ENCODE data around the gene GPRASP1.

Gene GPRASP1

DNA sequence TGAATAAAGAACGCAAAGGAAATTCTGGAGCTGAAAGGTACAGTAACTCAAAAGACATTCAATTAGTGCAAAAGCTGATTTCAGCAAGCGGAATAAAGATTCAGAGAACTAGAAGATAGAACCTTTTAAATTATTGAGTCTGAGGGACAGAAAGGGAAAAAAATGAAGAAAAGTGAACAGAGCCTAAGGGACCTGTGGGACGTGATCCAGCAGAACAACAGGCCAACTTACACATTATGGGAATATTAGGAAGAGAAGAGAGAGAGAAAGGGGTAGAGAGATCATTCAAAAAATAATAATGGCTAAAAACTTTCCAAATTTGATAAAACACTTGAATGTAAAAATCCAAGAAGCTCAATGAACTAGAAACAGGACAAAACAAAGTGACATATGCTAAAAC is 43.5 kb downstream of the GPRASP1 start:
- in situ Hi-C loops (cut with HindIII; ENCODE audit: low sequenced_read_pairs), result no loop called here

DNA sequence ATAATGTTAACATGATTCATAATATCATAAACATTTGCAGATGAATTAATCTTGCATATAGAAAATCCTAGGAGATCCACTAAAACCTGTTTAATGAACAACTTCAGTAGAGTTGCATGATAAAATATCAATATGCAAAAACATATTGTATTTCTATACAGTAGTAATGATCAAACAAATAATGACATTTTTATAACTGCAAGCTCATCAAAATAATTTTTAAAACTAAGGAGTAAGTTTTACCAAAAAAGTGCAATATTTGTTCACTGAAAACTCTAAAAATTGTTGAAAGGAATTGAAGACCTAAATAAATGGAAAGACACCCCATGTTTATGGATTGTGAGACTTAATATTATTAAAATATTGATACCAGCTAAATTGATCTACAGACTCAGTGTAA is 45.0 kb downstream of the GPRASP1 start:
- in situ Hi-C loops (cut with HindIII; ENCODE audit: low sequenced_read_pairs), result no loop called here

DNA sequence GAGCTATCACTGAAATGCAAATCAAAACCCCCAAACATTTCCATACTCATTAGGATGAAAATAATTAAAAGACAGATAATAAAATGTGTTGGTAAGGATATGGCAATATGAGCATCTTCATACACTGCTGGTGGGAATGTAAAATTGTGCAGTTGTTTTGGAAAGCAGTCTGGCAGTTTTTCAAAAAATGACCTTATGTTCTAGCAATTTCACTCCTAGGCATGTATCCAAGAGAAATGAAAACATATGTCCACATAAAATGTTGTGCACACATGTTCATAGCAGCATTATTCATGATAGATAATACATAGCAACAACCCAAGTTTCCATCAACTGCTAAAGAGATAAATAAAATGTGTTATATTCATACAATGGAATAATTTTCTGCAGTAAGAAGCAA is 46.2 kb downstream of the GPRASP1 start:
- in situ Hi-C loops (cut with HindIII; ENCODE audit: low sequenced_read_pairs), result no loop called here
